SIG-M5 (cell line): ENCODE measurements around the gene CCDC191.

Experiments used
- DNase-seq: peaks from one replicate; lab custom pipeline; 2025; lab: John Stamatoyannopoulos, UW

The CCDC191 gene, protein sequence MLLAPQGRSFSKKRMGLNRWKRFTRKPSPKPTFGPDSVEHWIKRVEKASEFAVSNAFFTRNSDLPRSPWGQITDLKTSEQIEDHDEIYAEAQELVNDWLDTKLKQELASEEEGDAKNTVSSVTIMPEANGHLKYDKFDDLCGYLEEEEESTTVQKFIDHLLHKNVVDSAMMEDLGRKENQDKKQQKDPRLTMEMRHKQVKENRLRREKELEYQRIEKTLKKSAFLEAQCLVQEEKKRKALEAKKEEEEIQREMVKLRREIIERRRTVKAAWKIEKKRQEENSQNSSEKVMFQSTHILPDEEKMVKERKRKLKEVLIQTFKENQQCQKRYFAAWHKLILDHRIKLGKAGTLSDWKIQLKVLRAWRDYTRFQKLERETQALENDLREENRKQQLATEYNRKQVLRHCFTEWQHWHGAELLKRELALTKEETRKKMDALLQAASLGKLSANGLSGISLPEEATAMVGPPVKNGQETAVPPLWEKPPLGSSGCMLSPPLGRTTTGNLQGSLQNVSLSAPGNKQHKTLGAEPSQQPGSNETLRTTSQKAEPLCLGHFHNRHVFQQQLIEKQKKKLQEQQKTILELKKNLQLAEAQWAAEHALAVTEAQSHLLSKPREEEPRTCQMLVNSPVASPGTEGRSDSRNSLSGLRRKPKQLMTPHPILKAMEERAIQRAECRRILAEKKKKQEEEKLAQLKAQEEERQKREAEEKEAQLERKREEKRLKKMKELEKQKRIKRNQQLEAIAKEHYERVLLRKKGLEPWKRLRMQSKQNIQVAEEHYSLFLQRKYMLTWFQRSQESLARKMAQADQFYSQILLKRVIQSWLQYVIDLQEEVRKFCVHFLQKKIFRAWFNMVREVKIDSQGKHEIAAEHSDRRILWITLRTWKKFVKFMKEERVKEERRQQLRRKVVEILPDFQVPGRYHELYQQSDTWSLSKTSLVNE

DNA sequence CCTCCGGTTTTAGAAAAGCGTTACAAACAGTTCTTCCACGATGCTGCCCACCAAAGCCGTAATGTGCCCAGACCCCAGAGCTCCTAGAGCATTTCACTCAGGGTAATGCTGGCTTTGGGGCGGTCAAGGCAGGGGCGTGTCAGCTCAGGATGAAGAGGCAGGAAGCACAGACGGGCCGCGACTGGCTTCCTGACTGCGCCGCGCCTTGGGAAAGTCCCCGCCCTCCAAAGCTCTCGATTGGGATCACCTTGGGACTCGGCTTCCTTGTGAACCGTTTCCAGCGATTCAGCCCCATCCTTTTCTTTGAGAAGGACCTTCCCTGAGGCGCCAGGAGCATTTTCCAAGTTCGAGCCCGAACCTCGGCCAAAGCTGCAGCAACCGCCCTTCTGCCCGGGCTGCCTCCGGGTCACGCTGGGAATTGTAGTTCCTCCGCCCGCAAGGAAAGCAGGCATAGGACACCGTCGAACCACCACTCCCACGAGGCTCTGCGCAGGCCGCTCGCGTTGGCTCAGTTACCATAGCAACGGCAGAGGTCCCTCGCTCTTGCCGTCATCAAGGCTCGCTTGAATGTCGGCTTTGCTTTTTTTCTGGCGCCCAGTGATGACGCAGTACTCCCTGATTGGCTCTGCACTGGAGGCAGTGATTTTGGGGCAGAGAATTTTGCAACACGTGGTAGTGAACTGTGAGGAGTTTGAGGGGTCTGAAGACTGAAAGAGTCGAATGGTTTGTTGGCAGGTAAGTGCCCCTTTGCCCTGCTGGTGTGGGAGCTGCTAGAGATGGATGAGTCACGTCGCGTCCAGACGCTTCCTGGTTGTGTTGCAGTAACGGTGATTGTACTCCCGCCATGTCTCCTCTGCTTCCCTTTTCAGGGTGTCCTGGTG lies at the start of gene CCDC191, which contains the start of gene QTRT2:
TSS of gene CCDC191 (minus strand) at position 397 of the 881 bp plus-strand sequence. CDS start at position 337, 60 bp downstream.
TSS of gene QTRT2 (plus strand) at position 608 of the 881 bp plus-strand sequence. CDS start 8,521 bp downstream, outside the sequence.
- peak; percentile 97 for DNase-seq

DNA sequence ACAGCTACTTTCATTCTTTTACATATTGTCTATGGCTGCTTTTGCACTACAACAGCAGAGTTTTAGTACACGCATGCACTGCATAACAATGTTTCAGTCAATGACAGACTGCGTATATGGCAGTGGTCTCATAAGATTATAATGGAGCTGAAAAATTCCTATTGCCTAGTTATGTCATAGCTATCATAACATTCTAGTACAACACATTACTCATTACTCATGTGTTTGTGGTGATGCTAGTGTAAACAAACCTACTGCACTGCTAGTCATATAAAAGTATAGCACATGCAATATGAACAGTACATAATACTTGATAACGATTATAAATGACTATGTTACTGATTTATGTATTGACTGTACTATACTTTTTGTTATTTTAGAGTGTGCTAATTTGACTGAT lies 48.1 kb upstream of the CCDC191 start:
- no peak for DNase-seq

DNA sequence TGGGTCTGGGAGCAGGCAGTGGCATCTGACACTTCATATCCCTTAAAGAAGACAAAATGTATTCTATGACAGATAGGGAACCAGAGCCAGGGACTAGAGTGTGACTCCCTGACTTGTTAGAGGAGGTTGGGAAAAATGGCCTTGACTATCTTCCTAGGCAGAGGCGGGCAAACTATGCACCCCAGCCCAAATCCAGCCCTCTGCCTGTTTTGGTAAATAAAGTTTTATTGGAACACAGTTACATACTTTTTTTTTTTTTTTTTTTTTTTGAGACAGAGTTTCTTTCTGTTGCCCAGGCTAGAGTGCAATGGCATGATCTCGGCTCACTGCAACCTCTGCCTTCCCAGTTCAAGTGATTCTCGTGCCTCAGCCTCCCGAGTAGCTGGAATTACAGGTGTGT lies 47.5 kb upstream of the CCDC191 start:
- no peak for DNase-seq

DNA sequence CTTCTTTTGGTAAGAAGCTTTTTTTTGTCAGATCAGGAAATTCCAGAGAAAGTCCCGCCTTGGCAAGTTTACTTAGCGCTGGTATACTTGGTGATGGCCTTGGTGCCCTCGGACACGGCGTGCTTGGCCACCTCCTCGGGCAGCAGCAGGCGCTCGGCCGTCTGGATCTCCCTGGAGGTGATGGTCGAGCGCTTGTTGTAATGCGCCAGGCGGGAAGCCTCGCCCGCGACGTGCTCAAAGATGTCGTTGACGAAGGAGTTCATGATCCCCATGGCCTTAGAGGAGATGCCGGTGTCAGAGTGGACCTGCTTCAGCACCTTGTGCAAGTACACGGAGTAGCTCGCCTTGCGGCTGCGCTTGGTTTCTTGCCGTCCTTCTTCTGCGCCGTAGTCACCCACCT lies 46.9 kb upstream of the CCDC191 start:
- DNase-seq: no peak

DNA sequence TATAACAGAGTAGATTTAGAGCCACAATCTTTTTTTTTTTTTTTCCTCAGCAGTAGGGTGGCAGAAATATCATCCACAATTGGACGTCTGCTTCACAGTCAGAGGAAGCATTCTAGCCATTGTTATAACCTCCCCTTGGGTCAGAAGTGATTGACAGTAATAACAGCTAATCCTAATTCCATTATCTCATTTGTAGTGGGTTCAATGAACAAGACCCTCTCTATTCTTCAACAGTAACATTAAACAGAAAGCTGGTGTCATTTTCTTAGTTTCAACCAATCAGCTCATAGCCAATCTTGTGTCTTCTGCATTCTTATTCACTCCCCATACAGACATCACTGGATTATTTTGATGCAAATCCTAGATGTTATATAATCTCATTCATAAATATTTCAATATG lies 44.8 kb upstream of the CCDC191 start:
- DNase-seq: no peak

DNA sequence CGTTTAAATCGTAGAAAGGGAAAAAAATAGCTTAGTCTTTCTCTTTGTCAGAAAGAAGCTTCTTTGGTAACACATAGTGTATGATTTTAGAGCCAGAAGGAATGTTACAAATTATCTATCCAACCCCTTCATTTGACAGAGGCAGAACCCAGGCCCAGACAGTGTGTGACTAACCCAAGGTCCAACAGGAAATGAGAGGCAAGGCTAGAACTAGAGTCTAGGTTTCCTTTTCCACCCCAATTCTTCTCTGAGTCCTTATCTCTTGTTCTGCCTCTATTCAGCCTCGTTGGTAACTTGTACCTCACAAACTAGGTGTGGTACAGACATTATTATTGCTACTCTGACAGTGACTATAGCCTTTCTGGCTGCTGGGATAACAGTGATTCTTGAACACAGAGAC lies 39.5 kb upstream of the CCDC191 start:
- DNase-seq: no peak

DNA sequence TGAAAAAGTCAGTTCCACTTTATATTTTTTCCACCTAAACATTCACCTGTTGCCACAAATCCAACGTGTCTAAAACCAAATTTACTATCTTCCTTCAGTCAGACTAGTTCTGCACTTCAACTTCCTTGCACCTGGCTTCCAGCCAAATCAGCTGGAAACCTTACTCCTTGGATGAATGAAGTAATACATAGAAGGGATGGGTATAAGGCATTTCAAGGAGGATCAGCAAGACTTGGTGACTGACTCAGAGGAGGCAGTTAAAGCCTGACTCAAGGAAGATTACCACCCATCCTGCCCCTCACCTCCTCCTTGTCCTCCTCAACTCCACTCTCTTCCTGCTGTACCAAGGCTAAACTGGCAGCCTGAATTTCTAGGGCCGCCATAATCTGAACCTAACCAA lies 37.3 kb upstream of the CCDC191 start:
- no peak for DNase-seq

DNA sequence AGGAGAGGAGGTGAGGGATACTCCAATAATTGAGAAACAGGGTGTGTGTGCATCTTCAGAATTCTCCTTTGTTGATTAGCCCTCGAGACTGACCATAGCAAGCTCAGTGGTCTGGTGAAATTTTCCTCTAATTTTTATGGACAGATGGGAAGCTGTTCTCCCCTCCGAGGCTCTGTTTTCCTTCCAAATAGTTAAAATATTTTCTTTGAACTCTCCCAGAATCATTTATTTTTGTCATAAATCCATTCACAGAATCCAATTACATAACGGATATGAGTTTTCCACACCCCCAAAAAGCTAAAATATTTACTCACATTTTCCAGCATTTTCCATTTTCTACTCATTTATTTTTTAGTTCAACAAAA lies 36.7 kb upstream of the CCDC191 start:
- DNase-seq: no peak

DNA sequence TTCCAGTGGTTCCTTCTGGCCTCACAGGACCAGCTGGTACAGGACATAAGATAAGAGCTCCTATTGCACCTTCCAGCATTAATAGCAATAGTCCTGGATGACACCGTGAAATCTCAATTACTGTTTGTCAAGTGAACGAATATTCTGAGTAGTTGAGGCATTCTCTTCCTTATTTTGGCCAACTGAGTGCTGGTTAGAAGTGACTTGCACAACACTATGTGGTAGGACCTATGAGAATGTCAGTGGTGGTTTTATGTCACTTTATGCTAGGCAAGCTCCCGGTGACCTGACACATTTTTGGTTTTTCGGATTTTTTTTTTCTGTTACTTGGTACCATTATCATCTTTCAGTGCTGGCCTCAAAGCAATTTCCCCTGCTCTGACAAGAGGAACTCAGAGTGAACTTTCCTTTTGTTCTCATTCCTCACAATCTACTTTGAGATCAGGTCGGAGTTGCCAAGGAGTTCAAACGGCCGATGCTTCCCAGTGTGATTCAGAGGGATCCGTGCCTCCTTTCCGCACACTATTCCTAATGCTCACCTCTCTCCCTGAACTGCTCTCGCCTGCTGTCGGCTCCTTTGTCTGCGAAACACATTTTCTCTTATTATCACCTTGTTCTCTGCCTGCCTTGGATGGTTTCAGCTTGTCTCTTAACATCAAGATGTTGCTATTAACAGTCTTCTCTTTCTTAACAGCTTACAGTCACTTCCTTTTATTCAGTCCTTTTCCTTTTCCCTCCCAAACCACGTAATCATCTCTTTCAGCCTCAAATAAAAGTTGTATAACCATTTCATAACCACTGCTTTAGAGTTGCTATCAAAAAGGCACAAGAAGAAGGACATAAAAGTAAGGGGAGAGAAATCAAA lies 36.1 kb upstream of the CCDC191 start:
- peak; percentile 29 for DNase-seq

DNA sequence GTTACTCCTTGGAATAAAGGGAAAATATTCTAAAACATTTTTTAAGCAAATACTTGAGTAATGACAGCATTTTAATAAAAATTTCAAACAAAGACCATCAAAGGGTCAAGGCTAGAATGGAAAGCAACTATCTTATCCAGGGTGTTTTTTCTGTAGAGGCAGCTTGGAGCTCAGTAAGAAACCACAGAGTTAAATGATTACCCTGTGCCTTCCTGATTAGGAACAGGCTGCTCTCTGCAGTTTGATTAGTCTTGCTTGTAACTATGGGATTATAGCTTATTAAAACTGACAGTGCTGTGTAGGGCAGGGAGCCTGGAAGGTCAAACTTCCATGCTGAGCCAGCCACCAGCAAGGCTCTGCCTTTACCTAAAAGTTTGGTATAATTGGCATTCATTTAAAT lies 33.3 kb upstream of the CCDC191 start:
- no peak for DNase-seq

DNA sequence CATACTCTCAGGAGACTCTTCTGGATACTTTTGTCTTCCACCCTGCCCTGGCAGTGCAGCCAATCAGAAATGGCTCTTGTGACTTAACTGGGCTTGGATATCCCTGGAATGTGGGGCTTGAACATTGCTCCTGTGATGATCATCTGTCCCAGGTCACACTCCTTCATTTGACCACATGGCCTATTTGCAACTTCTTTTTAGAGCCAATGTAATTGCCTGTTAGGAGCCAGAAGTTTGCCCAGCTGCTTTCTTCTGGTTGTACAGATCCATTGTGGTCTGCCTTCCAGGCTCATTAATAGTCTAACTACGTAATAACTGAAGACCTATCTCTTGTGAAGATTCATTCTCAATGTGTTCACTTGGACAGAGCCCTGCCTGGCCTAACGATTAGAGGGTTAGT lies 30.0 kb upstream of the CCDC191 start:
- DNase-seq: no peak

DNA sequence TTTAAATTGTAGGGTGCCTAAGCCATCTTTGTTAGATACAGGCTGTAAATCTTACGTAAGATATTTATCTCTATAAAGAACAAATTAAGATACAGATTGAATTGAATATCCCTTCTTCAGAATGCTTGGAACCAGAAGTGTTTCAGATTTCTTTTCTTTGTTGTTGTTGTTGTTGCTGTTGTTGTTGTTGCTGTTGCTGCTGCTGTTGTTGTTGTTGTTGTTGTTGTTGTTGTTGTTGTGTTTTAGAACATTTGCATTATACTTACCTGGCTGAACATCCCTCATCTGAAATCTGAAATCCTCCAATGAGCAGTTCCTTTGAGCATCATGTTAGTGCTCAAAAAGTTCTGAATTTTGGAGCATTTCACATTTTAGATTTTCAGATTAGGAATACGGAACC lies 26.8 kb upstream of the CCDC191 start:
- no peak for DNase-seq

DNA sequence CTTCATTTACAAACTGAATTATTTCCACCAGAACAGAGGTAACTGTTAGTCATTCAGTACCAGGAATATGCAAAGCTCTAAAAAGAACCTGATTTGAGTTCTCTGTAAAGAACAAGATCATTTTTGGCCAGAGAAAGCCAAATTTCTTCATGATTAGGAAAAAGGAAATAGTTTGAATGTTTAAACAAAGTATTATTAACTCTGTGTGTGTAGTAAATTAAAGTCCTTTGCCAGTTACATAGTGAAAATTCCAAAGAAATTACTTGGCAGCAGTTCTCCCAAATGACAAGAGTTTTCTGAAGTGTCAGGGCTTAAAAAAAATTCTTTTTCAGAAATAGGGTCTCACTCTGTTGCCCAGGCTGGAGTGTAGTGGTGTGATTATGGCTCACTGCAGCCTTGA lies 24.7 kb upstream of the CCDC191 start:
- no peak for DNase-seq

DNA sequence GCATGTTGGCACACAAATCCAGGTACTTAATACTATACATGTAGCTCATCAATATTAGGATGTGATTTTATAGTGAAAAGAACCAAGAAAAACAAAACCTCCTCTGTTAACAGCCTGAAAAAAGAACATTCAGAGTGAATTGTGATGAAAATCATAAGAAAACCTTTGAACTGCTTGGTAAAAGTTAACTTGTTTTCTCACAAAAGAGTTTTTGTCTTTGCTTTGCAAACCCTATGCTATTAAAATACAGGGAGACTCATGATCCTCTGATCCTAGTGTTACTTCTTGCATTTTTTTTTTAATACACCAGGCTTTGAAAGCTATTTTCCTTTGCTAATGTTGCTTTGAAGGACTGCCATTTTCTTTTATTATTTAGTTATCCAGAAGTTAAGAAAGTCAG lies 23.9 kb upstream of the CCDC191 start:
- no peak for DNase-seq

DNA sequence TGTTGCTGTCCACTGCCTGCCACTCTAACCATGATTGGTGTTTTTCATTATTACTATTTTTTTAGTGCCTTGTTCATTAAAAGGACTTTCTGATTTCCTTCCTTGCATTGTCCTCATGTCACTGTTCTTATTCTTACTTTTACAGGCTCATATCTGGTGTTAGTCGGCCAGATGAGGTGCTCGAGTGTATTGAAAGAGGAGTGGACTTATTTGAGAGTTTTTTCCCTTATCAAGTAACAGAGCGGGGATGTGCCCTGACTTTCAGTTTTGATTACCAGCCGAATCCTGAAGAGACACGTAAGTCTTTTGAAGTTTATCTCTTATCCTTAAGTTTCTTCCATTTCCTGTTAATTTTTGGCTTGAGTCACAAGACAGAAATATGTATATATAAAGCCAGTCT lies 23.4 kb upstream of the CCDC191 start:
- no peak for DNase-seq

DNA sequence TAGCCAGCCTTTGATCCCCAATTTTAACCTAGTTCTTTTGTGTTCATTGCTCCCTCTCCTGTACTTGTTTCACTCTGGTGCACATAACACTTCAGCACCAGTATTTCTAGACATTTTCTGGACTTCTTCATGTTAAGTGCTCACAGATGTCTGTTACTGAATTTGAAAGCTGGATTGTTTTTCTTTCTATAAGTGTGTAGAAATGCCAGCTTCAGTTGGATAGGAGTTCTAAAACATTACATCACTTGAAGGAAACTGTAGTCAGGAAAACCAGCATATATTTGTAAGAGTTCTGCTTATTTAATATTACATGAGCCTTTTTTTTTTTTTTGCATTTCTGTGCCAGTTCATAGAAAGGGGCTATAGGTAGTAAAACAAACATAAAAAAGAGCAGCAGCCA lies 21.8 kb upstream of the CCDC191 start:
- no peak for DNase-seq

DNA sequence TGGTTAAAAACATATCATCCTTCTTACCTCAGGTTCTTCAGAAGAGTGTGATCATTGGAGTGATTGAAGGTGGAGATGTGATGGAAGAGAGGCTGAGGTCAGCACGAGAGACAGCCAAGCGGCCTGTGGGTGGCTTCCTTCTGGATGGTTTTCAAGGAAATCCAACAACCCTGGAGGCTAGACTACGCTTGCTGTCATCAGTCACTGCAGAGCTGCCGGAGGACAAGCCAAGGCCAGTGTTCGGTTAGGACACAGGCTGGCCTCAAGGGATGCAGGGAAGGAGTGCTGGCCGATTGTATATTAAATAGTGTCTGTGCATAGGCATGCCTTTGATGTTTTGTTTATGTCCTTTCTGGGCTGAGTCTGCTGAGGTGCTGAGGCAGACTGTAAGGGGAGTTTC lies 20.4 kb upstream of the CCDC191 start:
- no peak for DNase-seq

DNA sequence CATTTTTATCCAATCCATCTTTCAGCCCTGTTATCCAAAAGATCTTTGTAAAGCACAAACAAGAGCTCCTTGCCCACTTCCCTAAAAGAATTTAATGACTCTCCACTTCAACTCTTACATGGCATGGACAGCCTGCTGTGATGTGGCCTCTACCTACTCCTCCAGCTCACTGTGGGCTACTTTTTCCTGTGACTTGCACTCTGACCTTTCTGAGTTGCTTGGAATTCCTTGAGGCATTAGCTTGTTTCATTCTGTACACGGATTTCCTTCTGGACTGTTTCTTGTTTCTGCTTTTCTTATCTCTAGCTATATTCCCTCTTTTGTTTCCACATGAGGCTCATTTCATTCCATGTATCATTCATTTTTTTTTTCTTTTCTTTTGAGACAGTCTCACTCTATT lies 15.5 kb upstream of the CCDC191 start:
- no peak for DNase-seq

DNA sequence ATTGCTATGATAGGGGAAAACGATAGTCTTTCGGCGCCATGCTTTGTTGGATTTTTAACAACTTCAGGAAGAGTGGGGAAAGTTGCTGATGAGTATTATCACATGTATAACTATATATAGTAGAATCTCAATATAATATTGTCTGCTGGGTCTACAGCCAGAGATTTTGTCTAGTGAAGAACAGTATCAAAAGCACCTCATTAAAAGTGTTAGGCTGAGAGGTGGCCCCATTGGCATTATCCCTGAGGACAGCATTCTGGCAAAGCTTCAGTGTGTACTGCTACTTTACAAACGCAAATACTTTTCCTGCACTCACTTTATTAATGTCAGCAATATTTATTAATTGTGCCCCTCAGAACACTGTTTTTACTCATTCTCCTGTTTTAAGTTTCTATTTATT lies 12.0 kb upstream of the CCDC191 start:
- no peak for DNase-seq

DNA sequence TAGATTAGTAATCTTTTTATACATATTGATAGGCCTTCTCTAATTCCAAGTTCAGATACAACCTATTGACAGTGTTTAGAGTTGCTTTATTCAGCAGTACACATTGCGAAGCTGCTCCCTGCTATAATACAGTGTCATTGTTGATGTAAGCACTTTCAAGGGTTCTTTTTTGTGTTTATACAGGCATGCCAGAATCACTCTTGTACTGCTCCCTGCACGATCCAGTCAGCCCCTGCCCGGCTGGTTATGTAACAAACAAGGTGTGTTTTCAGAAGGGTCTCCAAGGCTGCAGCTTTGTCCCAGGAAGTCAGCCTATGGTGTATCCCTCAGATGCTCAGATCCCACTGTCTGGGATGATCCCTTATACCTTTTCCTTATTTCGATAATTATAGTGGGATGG lies 11.5 kb upstream of the CCDC191 start:
- no peak for DNase-seq
